Esophagus muscularis mucosa (tissue), 3 donors: Measurements from ENCODE around the gene TBC1D22A.

Experiments used
- POLR2A ChIP-seq: fragments of 450-650 bp; IDR thresholded peaks from one replicate; pipeline ENCODE4 v1.6.1; 2017; ENCODE audit warnings: antibody characterized with exemption, moderate library complexity, mild to moderate bottlenecking, low read depth
- TF ChIP-seq, protein P1 (sequence below), 3 experiments: fragments of 200-600 bp in 2 of 3; fragments of 450-650 bp in 1 of 3; sonication (generic) in 2 of 3; IDR thresholded peaks; one replicate each; pipeline ENCODE4 v1.5.1; 2017 to 2019; ENCODE audit warnings: antibody characterized with exemption in 3 of 3, mild to moderate bottlenecking in 2 of 3, moderate library complexity in 1 of 3

DNA sequence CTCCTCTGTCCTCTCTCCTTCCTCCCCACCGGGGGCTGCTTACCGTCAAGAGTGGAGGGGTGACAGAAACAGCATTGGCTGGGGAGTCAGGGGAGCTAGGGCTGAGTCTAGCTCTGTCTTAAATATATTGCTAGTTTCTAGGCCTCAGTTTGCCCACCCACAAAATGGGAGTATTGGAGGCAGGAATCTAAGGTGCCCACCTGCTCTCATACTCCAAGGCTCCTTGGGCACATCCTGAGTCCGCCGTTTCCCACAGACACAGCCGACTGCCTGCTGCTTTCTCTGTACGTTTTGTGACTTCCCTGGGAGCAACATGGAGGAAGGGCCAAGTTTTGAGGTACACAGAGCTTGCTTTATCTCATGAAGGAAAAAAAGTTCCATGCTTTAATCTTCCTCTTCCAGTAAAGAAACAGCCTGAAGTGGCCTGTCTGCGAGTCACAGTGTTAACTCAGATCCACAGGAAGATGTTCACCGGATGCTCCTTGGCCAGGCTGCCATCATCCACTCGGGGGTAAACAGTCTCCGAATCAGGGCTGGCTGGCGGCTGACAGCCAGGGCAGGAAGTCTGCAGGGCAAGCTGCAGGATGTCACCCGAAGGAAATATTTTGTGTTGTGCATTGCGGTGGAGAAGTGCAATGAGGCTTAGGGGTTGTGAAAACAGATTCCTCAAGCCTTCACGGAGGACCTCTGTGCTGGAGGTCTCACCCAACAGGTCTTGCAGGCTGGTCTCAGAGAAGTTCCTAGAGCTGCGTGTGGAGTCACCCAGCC lies 13.4 kb upstream of the TBC1D22A start:
- no peak for TF ChIP-seq POLR2A
- TF ChIP-seq, protein P1, sequence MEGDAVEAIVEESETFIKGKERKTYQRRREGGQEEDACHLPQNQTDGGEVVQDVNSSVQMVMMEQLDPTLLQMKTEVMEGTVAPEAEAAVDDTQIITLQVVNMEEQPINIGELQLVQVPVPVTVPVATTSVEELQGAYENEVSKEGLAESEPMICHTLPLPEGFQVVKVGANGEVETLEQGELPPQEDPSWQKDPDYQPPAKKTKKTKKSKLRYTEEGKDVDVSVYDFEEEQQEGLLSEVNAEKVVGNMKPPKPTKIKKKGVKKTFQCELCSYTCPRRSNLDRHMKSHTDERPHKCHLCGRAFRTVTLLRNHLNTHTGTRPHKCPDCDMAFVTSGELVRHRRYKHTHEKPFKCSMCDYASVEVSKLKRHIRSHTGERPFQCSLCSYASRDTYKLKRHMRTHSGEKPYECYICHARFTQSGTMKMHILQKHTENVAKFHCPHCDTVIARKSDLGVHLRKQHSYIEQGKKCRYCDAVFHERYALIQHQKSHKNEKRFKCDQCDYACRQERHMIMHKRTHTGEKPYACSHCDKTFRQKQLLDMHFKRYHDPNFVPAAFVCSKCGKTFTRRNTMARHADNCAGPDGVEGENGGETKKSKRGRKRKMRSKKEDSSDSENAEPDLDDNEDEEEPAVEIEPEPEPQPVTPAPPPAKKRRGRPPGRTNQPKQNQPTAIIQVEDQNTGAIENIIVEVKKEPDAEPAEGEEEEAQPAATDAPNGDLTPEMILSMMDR (IDR thresholded peaks at IDR 0.05), result no peak
